GM21825 (cell line): ENCODE measurements around the gene MAP1LC3A.
"Not testable (repeated sequence)": the region's sequence is repeated elsewhere in the genome, so short reads cannot be mapped to it uniquely, and the experiment has no call there.

Experiments used
- ATAC-seq: cut with Tn5 transposase; IDR thresholded peaks from one replicate; pipeline ENCODE4 v1.9.1; 2021; ENCODE audit warnings: mild to moderate bottlenecking, moderate library complexity; ENCODE audit not compliant: unreplicated experiment

MAP1LC3A gene

GRCh38 chr20:34558320-34559218, at the start of gene MAP1LC3A:
MAP1LC3A (plus strand) TSS chr20:34558718; CDS start chr20:34558869, 151 bp downstream.
- ATAC-seq: peak; percentile 56

- no peak for ATAC-seq
Measured at GRCh38 chr20:34510575-34510974, 47.9 kb upstream of the MAP1LC3A start.

- no peak for ATAC-seq
Measured at GRCh38 chr20:34511891-34512265, 46.6 kb upstream of the MAP1LC3A start.

- ATAC-seq: no peak
Measured at GRCh38 chr20:34512266-34512954, 46.1 kb upstream of the MAP1LC3A start.

GRCh38 chr20:34512955-34513419, 45.5 kb upstream of the MAP1LC3A start:
- no peak for ATAC-seq

GRCh38 chr20:34514034-34514433, 44.5 kb upstream of the MAP1LC3A start:
- ATAC-seq: not testable (repeated sequence)

- no peak for ATAC-seq
Measured at GRCh38 chr20:34514897-34515483, 43.5 kb upstream of the MAP1LC3A start.

GRCh38 chr20:34515484-34516246, 42.9 kb upstream of the MAP1LC3A start:
- ATAC-seq: peak; percentile 47

- peak; percentile 68 for ATAC-seq
Measured at GRCh38 chr20:34516247-34517113, 42.0 kb upstream of the MAP1LC3A start, which contains the start of gene DYNLRB1. DYNLRB1 (plus strand) TSS chr20:34516422; CDS start chr20:34516459, 37 bp downstream.

GRCh38 chr20:34517114-34517505, 41.4 kb upstream of the MAP1LC3A start:
- ATAC-seq: no peak

- ATAC-seq: not testable (repeated sequence)
Measured at GRCh38 chr20:34518863-34519262, 39.7 kb upstream of the MAP1LC3A start.

- ATAC-seq: not testable (repeated sequence)
Measured at GRCh38 chr20:34519841-34520240, 38.7 kb upstream of the MAP1LC3A start.

GRCh38 chr20:34522969-34523871, 35.3 kb upstream of the MAP1LC3A start:
- no peak for ATAC-seq

- ATAC-seq: no peak
Measured at GRCh38 chr20:34524426-34524825, 34.1 kb upstream of the MAP1LC3A start.

- no peak for ATAC-seq
Measured at GRCh38 chr20:34525342-34525708, 33.2 kb upstream of the MAP1LC3A start.

- no peak for ATAC-seq
Measured at GRCh38 chr20:34525709-34526416, 32.7 kb upstream of the MAP1LC3A start.

GRCh38 chr20:34526466-34526865, 32.1 kb upstream of the MAP1LC3A start:
- ATAC-seq: no peak

- ATAC-seq: no peak
Measured at GRCh38 chr20:34527016-34527415, 31.5 kb upstream of the MAP1LC3A start.
